K562 (cell line): Measurements from ENCODE around the gene PITPNC1. TPM values are rescaled to one million over a fixed set of nuclear protein-coding genes. Genes with fewer than 3 reads are reported as not detected.

ENCODE experiments used
- CCAR2 ChIP-seq: fragments of 200-400 bp; formaldehyde crosslinking; IDR thresholded peaks from 2 replicates; pipeline ENCODE4 v1.6.1; 2017; ENCODE audit warnings: mild to moderate bottlenecking, low read depth, low read length
- ELF2 ChIP-seq: fragments of 250-450 bp; sonication (Bioruptor Pico); IDR thresholded peaks from 2 replicates; pipeline ENCODE4 v1.5.0; 2021; ENCODE audit warnings: mild to moderate bottlenecking
- MCM5 ChIP-seq: fragments of 450-650 bp; IDR thresholded peaks from 2 replicates; pipeline ENCODE4 v1.6.1; 2016; ENCODE audit warnings: low read depth
- NFYB ChIP-seq: IDR thresholded peaks from 2 replicates; pipeline ENCODE4 v1.6.1; 2011; ENCODE audit warnings: mild to moderate bottlenecking, moderate library complexity; ENCODE audit not compliant: insufficient read length; ENCODE audit errors: extremely low read depth
- NR1H2 ChIP-seq: sonication (generic); formaldehyde crosslinking; IDR thresholded peaks from 2 replicates; pipeline ENCODE4 v1.4.0; 2020; ENCODE audit warnings: mild to moderate bottlenecking, missing genetic modification reagents
- POLR2AphosphoS5 ChIP-seq: IDR thresholded peaks from 2 replicates; pipeline ENCODE4 v1.6.1; 2011; ENCODE audit warnings: mild to moderate bottlenecking, low read depth, low read length, moderate library complexity; ENCODE audit not compliant: control insufficient read depth, insufficient read depth
- SMAD1 ChIP-seq: fragments of 150-350 bp; IDR thresholded peaks from 2 replicates; pipeline ENCODE4 v1.6.1; 2014; ENCODE audit warnings: low read length, low read depth; ENCODE audit not compliant: partially characterized antibody
- SOX6 ChIP-seq: fragments of 450-650 bp; IDR thresholded peaks from 2 replicates; pipeline ENCODE4 v1.6.1; 2014; ENCODE audit warnings: mild to moderate bottlenecking
- TCF3 ChIP-seq: sonication (generic); formaldehyde crosslinking; IDR thresholded peaks from 2 replicates; pipeline ENCODE4 v1.4.0; 2020; ENCODE audit warnings: mild to moderate bottlenecking, missing genetic modification reagents
- polyA plus RNA-seq, 8 experiments: library from polyadenylated mRNA; depleted of rRNA in 4 of 8; stranded (reverse) in 5 of 8; unstranded in 3 of 8; fragments of >200 nt; fragmentation: Nextera tagmentation in 2 of 8; fragmentation: Illumina TruSeq in 1 of 8; extraction: Ambion mirVana in 2 of 8; extraction: Trizol in 1 of 8; gene quantifications; 2 replicates each; pipeline versions ENCODE4 v1.2.1 to v1.2.3, GENCODE V29; 2011 to 2014; ENCODE audit warnings: inconsistent platforms in 1 of 8, missing spikeins in 1 of 8
- total RNA-seq, 7 experiments: library from RNA; depleted of rRNA in 6 of 7; stranded (reverse); fragments of >200 nt in 6 of 7; fragmentation: Illumina TruSeq in 2 of 7; extraction: Trizol in 2 of 7; gene quantifications; 2 replicates each; pipeline versions ENCODE4 v1.2.1 to v1.2.3, GENCODE V29; 2011 to 2021; ENCODE audit warnings: low replicate concordance in 1 of 7
- TF ChIP-seq, protein P1 (sequence below): sonication (generic); formaldehyde crosslinking; IDR thresholded peaks from 2 replicates; pipeline ENCODE4 v1.8.1; 2023; ENCODE audit warnings: mild to moderate bottlenecking, missing genetic modification reagents

Gene PITPNC1
- total and polyA plus RNA-seq, 9 of the 15 experiments (the other 6 are each of a cell fraction or from before 2014, with no cell fraction given), result 0.11 to 1.1 (median 0.65) TPM

- no peak for TF ChIP-seq TCF3 (CRISPR knock-in tag)
- no peak for TF ChIP-seq POLR2AphosphoS5
- peak; percentile 81 for TF ChIP-seq NFYB
- TF ChIP-seq SOX6, result no peak
- TF ChIP-seq CCAR2, result no peak
- TF ChIP-seq MCM5, result no peak
- no peak for TF ChIP-seq ELF2
- no peak for TF ChIP-seq NR1H2 (CRISPR knock-in tag)
- TF ChIP-seq, protein P1, sequence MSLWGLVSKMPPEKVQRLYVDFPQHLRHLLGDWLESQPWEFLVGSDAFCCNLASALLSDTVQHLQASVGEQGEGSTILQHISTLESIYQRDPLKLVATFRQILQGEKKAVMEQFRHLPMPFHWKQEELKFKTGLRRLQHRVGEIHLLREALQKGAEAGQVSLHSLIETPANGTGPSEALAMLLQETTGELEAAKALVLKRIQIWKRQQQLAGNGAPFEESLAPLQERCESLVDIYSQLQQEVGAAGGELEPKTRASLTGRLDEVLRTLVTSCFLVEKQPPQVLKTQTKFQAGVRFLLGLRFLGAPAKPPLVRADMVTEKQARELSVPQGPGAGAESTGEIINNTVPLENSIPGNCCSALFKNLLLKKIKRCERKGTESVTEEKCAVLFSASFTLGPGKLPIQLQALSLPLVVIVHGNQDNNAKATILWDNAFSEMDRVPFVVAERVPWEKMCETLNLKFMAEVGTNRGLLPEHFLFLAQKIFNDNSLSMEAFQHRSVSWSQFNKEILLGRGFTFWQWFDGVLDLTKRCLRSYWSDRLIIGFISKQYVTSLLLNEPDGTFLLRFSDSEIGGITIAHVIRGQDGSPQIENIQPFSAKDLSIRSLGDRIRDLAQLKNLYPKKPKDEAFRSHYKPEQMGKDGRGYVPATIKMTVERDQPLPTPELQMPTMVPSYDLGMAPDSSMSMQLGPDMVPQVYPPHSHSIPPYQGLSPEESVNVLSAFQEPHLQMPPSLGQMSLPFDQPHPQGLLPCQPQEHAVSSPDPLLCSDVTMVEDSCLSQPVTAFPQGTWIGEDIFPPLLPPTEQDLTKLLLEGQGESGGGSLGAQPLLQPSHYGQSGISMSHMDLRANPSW (CRISPR knock-in tag), result no peak
- TF ChIP-seq SMAD1, result no peak
Observed at GRCh38 chr17:67385122-67385988, 8.3 kb downstream of the PITPNC1 start (continued).
